ENCODE results near the gene TNFAIP8L2. TPM values are rescaled to one million over a fixed set of nuclear protein-coding genes. Genes with fewer than 3 reads are reported as not detected.

The TNFAIP8L2 gene
- polyA plus RNA-seq, 2 of the 4 experiments (the other 2 are of a cell fraction): not detected

DNA sequence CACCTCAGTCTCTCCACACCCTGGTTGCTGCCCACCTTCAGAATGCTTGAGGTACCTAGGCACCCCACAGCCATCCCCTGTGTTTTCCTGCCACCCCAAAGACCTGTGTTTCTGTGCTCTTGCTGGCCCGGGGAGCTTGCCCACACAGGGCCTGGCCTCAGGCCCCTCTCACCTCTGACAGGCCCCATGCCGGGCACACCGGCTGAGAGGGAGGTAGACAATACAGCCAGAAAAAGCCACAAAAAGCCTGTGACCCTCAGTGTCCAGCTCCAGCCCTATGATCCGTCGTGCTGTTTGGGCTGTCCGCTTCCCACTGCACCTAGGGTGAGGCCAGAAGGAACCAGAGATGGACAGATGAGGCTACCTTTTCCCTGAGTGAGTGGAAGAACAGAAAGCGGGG lies 21.5 kb upstream of the TNFAIP8L2 start:
- ChIA-PET POLR2A (no interaction called here), CTCF (interaction anchor here (0.9 to 3.8 kb wide), 10 partner anchors 10 to 64 kb away, joined by 3 to 23 read pairs (median 4); partner anchors contain the start of genes GABPB2 and TNFAIP8L2)
- Histone ChIP-seq H3K9me3 (no peaks in the 10 kb centered on the region), H3K4me3 (no peak overlapping the region), H3K4me1 (no peaks in the 10 kb centered on the region), H3K4me2 (no peak overlapping the region), H3K27ac (no peak overlapping the region)
- WGBS (ENCODE audit: missing lambda C conversion rate): 84% methylated on average over 7 of the region's 7 CpGs
- TF ChIP-seq CHD2 (IDR thresholded peaks at IDR 0.05; ENCODE audit: low read length, partially characterized antibody) (no peak), HEYL (CRISPR knock-in tag; IDR thresholded peaks at IDR 0.05) (no peak), HDAC2 (IDR thresholded peaks at IDR 0.05) (no peak), HOXB13 (CRISPR knock-in tag; IDR thresholded peaks at IDR 0.05; ENCODE audit: low read depth) (no peak), CHD4 (IDR thresholded peaks at IDR 0.05; ENCODE audit: borderline replicate concordance) (no peak), MYC (IDR thresholded peaks at IDR 0.05; ENCODE audit: borderline replicate concordance, low read length) (no peak), ZSCAN20 (CRISPR knock-in tag; IDR thresholded peaks at IDR 0.05) (no peak), NFE2L2 (conservative IDR thresholded peaks at IDR 0.05; ENCODE audit: low read length) (no peak), TFCP2L1 (CRISPR knock-in tag; IDR thresholded peaks at IDR 0.05) (no peak), POLR2AphosphoS2 (conservative IDR thresholded peaks at IDR 0.05; ENCODE audit: low read length) (no peak), HOXB5 (CRISPR knock-in tag; IDR thresholded peaks at IDR 0.05) (no peak), JUNB (IDR thresholded peaks at IDR 0.05) (no peak), RFX5 (IDR thresholded peaks at IDR 0.05) (no peak), ESRRA (IDR thresholded peaks at IDR 0.05; ENCODE audit: borderline replicate concordance, low read length) (no peak), RARB (CRISPR knock-in tag; IDR thresholded peaks at IDR 0.05) (no peak), GATA3 (IDR thresholded peaks at IDR 0.05; ENCODE audit: borderline replicate concordance) (no peak)
- TF ChIP-seq, protein P1, sequence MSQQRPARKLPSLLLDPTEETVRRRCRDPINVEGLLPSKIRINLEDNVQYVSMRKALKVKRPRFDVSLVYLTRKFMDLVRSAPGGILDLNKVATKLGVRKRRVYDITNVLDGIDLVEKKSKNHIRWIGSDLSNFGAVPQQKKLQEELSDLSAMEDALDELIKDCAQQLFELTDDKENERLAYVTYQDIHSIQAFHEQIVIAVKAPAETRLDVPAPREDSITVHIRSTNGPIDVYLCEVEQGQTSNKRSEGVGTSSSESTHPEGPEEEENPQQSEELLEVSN (IDR thresholded peaks at IDR 0.05; ENCODE audit: borderline replicate concordance, low read depth): no peak
- TF ChIP-seq, protein P2, sequence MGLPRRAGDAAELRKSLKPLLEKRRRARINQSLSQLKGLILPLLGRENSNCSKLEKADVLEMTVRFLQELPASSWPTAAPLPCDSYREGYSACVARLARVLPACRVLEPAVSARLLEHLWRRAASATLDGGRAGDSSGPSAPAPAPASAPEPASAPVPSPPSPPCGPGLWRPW (IDR thresholded peaks at IDR 0.05): no peak
- TF ChIP-seq, protein P3, sequence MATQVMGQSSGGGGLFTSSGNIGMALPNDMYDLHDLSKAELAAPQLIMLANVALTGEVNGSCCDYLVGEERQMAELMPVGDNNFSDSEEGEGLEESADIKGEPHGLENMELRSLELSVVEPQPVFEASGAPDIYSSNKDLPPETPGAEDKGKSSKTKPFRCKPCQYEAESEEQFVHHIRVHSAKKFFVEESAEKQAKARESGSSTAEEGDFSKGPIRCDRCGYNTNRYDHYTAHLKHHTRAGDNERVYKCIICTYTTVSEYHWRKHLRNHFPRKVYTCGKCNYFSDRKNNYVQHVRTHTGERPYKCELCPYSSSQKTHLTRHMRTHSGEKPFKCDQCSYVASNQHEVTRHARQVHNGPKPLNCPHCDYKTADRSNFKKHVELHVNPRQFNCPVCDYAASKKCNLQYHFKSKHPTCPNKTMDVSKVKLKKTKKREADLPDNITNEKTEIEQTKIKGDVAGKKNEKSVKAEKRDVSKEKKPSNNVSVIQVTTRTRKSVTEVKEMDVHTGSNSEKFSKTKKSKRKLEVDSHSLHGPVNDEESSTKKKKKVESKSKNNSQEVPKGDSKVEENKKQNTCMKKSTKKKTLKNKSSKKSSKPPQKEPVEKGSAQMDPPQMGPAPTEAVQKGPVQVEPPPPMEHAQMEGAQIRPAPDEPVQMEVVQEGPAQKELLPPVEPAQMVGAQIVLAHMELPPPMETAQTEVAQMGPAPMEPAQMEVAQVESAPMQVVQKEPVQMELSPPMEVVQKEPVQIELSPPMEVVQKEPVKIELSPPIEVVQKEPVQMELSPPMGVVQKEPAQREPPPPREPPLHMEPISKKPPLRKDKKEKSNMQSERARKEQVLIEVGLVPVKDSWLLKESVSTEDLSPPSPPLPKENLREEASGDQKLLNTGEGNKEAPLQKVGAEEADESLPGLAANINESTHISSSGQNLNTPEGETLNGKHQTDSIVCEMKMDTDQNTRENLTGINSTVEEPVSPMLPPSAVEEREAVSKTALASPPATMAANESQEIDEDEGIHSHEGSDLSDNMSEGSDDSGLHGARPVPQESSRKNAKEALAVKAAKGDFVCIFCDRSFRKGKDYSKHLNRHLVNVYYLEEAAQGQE (IDR thresholded peaks at IDR 0.05): no peak
- TF ChIP-seq, protein P4, sequence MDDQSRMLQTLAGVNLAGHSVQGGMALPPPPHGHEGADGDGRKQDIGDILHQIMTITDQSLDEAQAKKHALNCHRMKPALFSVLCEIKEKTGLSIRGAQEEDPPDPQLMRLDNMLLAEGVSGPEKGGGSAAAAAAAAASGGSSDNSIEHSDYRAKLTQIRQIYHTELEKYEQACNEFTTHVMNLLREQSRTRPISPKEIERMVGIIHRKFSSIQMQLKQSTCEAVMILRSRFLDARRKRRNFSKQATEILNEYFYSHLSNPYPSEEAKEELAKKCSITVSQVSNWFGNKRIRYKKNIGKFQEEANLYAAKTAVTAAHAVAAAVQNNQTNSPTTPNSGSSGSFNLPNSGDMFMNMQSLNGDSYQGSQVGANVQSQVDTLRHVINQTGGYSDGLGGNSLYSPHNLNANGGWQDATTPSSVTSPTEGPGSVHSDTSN (IDR thresholded peaks at IDR 0.05): no peak
- no peak; a peak in 1 of 6 replicates for ATAC-seq
- DNase-seq (ENCODE audit: low read depth in 1 of 2, low spot score in 1 of 2): no peak
- FAIRE-seq: no peak

DNA sequence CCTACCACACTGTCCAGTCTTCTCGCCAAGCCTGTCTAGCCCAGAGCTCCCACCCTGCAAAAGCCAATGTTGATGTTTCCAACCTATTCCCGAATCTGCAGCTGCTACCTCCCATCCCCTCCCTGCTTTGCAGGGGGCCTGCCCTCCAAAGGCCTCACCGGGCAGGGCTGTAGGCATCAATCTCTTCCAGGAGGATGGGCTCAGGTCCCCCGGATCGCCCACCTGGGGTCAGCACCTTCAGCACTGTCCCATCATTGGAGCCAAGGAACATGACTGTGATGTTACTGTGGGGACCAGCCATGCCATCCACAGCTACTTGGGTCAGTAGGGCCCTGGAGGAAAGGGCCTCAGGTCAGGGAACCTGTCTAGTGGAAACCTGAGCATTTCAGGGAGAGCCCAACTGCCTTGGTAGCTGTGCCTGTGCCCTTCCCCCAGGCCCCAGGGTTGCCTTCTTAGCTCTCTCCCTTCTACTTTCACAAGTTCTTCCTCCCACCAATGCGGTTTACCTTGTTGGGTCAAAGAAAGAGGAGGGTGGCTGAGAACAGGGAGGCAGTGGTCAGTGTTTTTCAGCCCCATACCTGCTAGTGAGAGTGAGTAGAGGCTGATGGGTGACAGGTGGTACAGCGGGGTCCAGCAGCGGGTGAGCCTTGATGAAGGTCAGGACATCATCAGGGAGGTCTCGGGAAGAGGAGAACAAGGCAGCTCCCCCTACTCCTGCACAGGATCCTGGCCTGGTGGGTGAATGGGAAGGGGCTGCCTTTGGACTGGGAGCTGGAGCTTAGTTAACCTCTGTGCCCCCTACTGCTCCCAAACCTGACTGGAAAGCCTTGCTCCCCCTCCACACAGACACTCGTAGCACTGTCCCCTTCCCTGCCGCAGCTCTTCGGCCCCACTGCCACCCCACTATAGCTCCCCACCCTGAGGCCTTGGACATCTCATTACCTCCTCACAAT lies 20.7 kb upstream of the TNFAIP8L2 start:
- no peak for DNase-seq (ENCODE audit: low read depth in 1 of 2, low spot score in 1 of 2)
- 78% methylated on average over 12 of the region's 12 CpGs for WGBS (ENCODE audit: missing lambda C conversion rate)
- Histone ChIP-seq H3K4me3 (no peak overlapping the region), H3K4me2 (no peak overlapping the region), H3K4me1 (no peaks in the 10 kb centered on the region), H3K27ac (no peak overlapping the region), H3K9me3 (no peaks in the 10 kb centered on the region)
- CTCF ChIA-PET: interaction anchor here (1.0 to 3.8 kb wide), 9 partner anchors 9 to 65 kb away, joined by 3 to 23 read pairs (median 4); partner anchors contain the start of genes GABPB2 and TNFAIP8L2
- POLR2A ChIA-PET: no interaction called here
- no peak for FAIRE-seq
- peak in 1 of 2 experiments; percentile 39; a peak in 2 of 6 replicates for ATAC-seq
- no peak for TF ChIP-seq NFE2L2 (conservative IDR thresholded peaks at IDR 0.05; ENCODE audit: low read length)
- TF ChIP-seq HOXA7 (CRISPR knock-in tag; IDR thresholded peaks at IDR 0.05): no peak
- no peak for TF ChIP-seq ESRRA (IDR thresholded peaks at IDR 0.05; ENCODE audit: borderline replicate concordance, low read length)
- TF ChIP-seq, protein P5, sequence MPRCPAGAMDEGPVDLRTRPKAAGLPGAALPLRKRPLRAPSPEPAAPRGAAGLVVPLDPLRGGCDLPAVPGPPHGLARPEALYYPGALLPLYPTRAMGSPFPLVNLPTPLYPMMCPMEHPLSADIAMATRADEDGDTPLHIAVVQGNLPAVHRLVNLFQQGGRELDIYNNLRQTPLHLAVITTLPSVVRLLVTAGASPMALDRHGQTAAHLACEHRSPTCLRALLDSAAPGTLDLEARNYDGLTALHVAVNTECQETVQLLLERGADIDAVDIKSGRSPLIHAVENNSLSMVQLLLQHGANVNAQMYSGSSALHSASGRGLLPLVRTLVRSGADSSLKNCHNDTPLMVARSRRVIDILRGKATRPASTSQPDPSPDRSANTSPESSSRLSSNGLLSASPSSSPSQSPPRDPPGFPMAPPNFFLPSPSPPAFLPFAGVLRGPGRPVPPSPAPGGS (IDR thresholded peaks at IDR 0.05): no peak
- TF ChIP-seq, protein P6, sequence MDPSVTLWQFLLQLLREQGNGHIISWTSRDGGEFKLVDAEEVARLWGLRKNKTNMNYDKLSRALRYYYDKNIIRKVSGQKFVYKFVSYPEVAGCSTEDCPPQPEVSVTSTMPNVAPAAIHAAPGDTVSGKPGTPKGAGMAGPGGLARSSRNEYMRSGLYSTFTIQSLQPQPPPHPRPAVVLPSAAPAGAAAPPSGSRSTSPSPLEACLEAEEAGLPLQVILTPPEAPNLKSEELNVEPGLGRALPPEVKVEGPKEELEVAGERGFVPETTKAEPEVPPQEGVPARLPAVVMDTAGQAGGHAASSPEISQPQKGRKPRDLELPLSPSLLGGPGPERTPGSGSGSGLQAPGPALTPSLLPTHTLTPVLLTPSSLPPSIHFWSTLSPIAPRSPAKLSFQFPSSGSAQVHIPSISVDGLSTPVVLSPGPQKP (IDR thresholded peaks at IDR 0.05; ENCODE audit: low read depth, low read length): no peak
- no peak for TF ChIP-seq JUN (IDR thresholded peaks at IDR 0.05)
- TF ChIP-seq FOXS1 (CRISPR knock-in tag; IDR thresholded peaks at IDR 0.05): no peak
- TF ChIP-seq CHD2 (IDR thresholded peaks at IDR 0.05; ENCODE audit: low read length, partially characterized antibody): no peak
- TF ChIP-seq, protein P7, sequence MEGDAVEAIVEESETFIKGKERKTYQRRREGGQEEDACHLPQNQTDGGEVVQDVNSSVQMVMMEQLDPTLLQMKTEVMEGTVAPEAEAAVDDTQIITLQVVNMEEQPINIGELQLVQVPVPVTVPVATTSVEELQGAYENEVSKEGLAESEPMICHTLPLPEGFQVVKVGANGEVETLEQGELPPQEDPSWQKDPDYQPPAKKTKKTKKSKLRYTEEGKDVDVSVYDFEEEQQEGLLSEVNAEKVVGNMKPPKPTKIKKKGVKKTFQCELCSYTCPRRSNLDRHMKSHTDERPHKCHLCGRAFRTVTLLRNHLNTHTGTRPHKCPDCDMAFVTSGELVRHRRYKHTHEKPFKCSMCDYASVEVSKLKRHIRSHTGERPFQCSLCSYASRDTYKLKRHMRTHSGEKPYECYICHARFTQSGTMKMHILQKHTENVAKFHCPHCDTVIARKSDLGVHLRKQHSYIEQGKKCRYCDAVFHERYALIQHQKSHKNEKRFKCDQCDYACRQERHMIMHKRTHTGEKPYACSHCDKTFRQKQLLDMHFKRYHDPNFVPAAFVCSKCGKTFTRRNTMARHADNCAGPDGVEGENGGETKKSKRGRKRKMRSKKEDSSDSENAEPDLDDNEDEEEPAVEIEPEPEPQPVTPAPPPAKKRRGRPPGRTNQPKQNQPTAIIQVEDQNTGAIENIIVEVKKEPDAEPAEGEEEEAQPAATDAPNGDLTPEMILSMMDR (IDR thresholded peaks at IDR 0.05): no peak

All from A549 (cell line).